Trophoblast cell (in vitro differentiated cells and primary cell): Measurements from ENCODE around the gene PLCE1.

Source experiments
- DNase-seq, 2 donors: peaks; one replicate each; pipeline ENCODE4 v3.0.0-alpha.2; 2016
- H2AFZ ChIP-seq: 2 replicates; pipeline ENCODE4 v1.6.1; 2013; ENCODE audit warnings: low read length, moderate library complexity, mild to moderate bottlenecking; ENCODE audit not compliant: insufficient read depth, poor library complexity
- H2AK5ac ChIP-seq: 2 replicates; pipeline ENCODE4 v1.6.1; 2013; ENCODE audit warnings: mild to moderate bottlenecking, low read length
- H2BK120ac ChIP-seq: 2 replicates; pipeline ENCODE4 v1.6.1; 2013; ENCODE audit warnings: low read length, mild to moderate bottlenecking, moderate library complexity; ENCODE audit not compliant: insufficient read depth, poor library complexity
- H2BK12ac ChIP-seq: 2 replicates; pipeline ENCODE4 v1.6.1; 2013; ENCODE audit warnings: mild to moderate bottlenecking, low read length, moderate library complexity
- H2BK5ac ChIP-seq: 2 replicates; pipeline ENCODE4 v1.6.1; 2013; ENCODE audit warnings: low read length, low read depth, moderate library complexity, mild to moderate bottlenecking; ENCODE audit not compliant: poor library complexity
- H3K14ac ChIP-seq: 2 replicates; pipeline ENCODE4 v1.6.1; 2013; ENCODE audit warnings: mild to moderate bottlenecking, low read length
- H3K18ac ChIP-seq: 2 replicates; pipeline ENCODE4 v1.6.1; 2013; ENCODE audit warnings: mild to moderate bottlenecking, low read length
- H3K23ac ChIP-seq: 2 replicates; pipeline ENCODE4 v1.6.1; 2013; ENCODE audit warnings: low read length
- H3K27ac ChIP-seq: 2 replicates; pipeline ENCODE4 v1.5.1; 2013; ENCODE audit warnings: low read depth, mild to moderate bottlenecking, inconsistent platforms, low read length, moderate library complexity
- H3K27me3 ChIP-seq: 2 replicates; pipeline ENCODE4 v1.6.1; 2013; ENCODE audit warnings: inconsistent platforms, mild to moderate bottlenecking, low read length, moderate library complexity; ENCODE audit not compliant: insufficient read depth
- H3K36me3 ChIP-seq, 2 experiments: 1 replicate in 1 of 2; 2 replicates in 1 of 2; pipeline ENCODE4 v1.6.1; 2013; ENCODE audit warnings: low read length in 2 of 2, mild to moderate bottlenecking in 2 of 2, moderate library complexity in 1 of 2; ENCODE audit not compliant: insufficient read depth in 2 of 2, control insufficient read depth in 1 of 2
- H3K4ac ChIP-seq: 2 replicates; pipeline ENCODE4 v1.6.1; 2013; ENCODE audit warnings: low read depth, mild to moderate bottlenecking, low read length, moderate library complexity
- H3K4me1 ChIP-seq, 2 experiments: 1 replicate in 1 of 2; 2 replicates in 1 of 2; pipeline ENCODE4 v1.6.1; 2013; ENCODE audit warnings: low read length in 2 of 2, mild to moderate bottlenecking in 2 of 2, moderate library complexity in 1 of 2; ENCODE audit not compliant: insufficient read depth in 2 of 2, control insufficient read depth in 1 of 2
- H3K4me2 ChIP-seq: 2 replicates; pipeline ENCODE4 v1.6.1; 2013; ENCODE audit warnings: inconsistent platforms, mild to moderate bottlenecking, low read length, moderate library complexity
- H3K4me3 ChIP-seq: 2 replicates; pipeline ENCODE4 v1.5.1; 2013; ENCODE audit warnings: mild to moderate bottlenecking, low read depth, low read length, inconsistent platforms
- H3K79me1 ChIP-seq: one replicate; pipeline ENCODE4 v1.6.1; 2013; ENCODE audit warnings: low read length
- H3K79me2 ChIP-seq: 2 replicates; pipeline ENCODE4 v1.6.1; 2013; ENCODE audit warnings: low read length, mild to moderate bottlenecking; ENCODE audit not compliant: control insufficient read depth, insufficient read depth, poor library complexity
- H3K9ac ChIP-seq: 2 replicates; pipeline ENCODE4 v1.6.1; 2013; ENCODE audit warnings: mild to moderate bottlenecking, low read length
- H3K9me3 ChIP-seq: 2 replicates; pipeline ENCODE4 v1.6.1; 2013; ENCODE audit warnings: low read depth, mild to moderate bottlenecking, control low read depth, inconsistent platforms, low read length; ENCODE audit not compliant: insufficient read depth
- H4K12ac ChIP-seq: 2 replicates; pipeline ENCODE4 v1.6.1; 2013; ENCODE audit warnings: low read depth, mild to moderate bottlenecking, low read length, moderate library complexity
- H4K8ac ChIP-seq: 2 replicates; pipeline ENCODE4 v1.6.1; 2013; ENCODE audit warnings: low read depth, mild to moderate bottlenecking, low read length, moderate library complexity
- H4K91ac ChIP-seq: one replicate; pipeline ENCODE4 v1.6.1; 2013; ENCODE audit warnings: low read depth, mild to moderate bottlenecking, low read length, moderate library complexity
- WGBS: extraction: QIAGEN DNeasy Blood & Tissue Kit; methylation state at CpG from one replicate; pipeline ENCODE4 v1.1.7; 2013; ENCODE audit warnings: missing lambda C conversion rate; ENCODE audit not compliant: insufficient read length, insufficient coverage; ENCODE audit errors: extremely low coverage; 5-methylcytosine and 5-hydroxymethylcytosine counted together

PLCE1 gene

DNA sequence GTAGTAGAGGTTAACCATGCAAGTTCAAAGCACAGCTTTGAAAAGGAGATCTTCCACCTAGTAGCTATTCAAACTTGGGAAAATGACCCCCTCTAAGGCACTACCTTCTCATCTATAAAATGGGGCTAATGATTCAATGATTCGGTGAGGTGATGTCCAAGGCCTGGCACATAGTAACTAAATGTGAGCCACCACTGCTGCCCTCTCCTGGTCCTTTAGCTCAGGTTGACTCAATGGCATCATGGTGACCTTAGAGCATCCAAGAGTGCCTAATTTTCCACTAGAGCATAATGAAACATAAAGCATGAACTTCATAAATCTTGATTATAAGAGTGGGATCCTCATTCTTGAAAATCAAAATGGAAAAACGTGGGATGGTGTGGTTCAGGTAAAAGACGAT, 16.3 kb upstream of the PLCE1 start:
- Histone ChIP-seq H3K23ac (no peak overlapping the region), H4K91ac (no peak overlapping the region), H3K14ac (no peak overlapping the region), H2AK5ac (no peak overlapping the region), H3K4me2 (no peak overlapping the region), H2AFZ (no peak overlapping the region), H2BK12ac (no peak overlapping the region), H4K8ac (no peak overlapping the region), H2BK120ac (no peak overlapping the region), H4K12ac (no peak overlapping the region), H3K4me1 (no peaks in the 10 kb centered on the region), H3K79me2 (no peaks in the 10 kb centered on the region), H3K4me3 (no peak overlapping the region), H3K79me1 (no peaks in the 10 kb centered on the region), H3K9ac (no peak overlapping the region), H3K18ac (no peak overlapping the region), H3K4ac (no peak overlapping the region), H3K27ac (no peak overlapping the region), H3K9me3 (no peaks in the 10 kb centered on the region), H3K36me3 (no peaks in the 10 kb centered on the region), H2BK5ac (no peak overlapping the region), H3K27me3 (no peaks in the 10 kb centered on the region)
- no CpG with 5 or more reads among the region's 3 CpGs for WGBS
- DNase-seq, result no peak

DNA sequence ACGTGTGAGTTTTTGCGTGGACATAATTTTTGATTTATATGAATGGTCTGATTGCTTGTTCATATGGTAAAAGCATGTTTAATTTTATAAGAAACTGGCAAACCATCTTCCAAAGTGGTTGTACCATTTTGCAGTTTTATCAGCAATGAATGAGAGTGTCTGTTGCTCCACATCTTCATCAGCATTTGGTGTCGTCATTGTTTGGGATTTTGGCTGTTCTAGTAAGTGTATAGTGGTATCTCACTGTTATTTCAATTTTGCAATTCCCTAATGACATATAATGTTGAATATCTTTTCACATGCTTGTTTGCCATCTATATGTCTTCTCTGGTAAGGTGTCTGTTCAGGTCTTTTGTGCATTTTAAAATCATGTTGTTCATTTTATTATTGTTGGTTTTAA, 13.2 kb upstream of the PLCE1 start:
- H3K4me1 ChIP-seq, result no peaks in the 10 kb centered on the region
- H3K79me2 ChIP-seq, result no peaks in the 10 kb centered on the region
- H3K27ac ChIP-seq, result no peak overlapping the region
- no peak overlapping the region for H4K91ac ChIP-seq
- no peaks in the 10 kb centered on the region for H3K79me1 ChIP-seq
- H3K4me2 ChIP-seq, result no peak overlapping the region
- H3K14ac ChIP-seq, result no peak overlapping the region
- WGBS, result no CpG with 5 or more reads among the region's 3 CpGs
- H4K8ac ChIP-seq, result no peak overlapping the region
- no peak overlapping the region for H2AK5ac ChIP-seq
- no peak overlapping the region for H2BK12ac ChIP-seq
- H3K18ac ChIP-seq, result no peak overlapping the region
- no peaks in the 10 kb centered on the region for H3K36me3 ChIP-seq
- DNase-seq, result peak in 1 of 2 donors; percentile 72
- H2BK5ac ChIP-seq, result no peak overlapping the region
- no peak overlapping the region for H3K9ac ChIP-seq
- no peak overlapping the region for H3K4ac ChIP-seq
- H3K4me3 ChIP-seq, result no peak overlapping the region
- H3K23ac ChIP-seq, result no peak overlapping the region
- H4K12ac ChIP-seq, result no peak overlapping the region
- H2AFZ ChIP-seq, result no peak overlapping the region
- H3K27me3 ChIP-seq, result no peaks in the 10 kb centered on the region
- no peaks in the 10 kb centered on the region for H3K9me3 ChIP-seq
- H2BK120ac ChIP-seq, result no peak overlapping the region

DNA sequence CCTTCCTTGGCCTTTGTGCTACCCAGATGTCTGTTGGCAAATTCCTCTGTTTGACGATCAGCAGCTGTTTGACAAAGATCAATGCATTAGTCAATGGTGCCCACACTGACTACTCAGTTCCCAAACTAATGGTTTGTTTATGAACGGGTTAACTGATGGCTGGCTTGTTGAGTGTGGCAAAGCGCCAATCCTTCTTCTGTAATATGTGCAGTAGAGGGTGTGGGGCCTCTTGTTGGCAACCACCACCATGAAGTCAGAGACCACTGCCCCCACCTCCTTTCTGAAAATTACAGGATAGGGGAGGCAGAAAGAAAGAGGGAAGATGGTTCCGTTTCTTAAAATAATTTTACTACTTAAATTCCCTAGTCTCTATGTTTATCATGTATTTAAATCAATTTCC, 2.6 kb upstream of the PLCE1 start:
- no peak overlapping the region for H4K12ac ChIP-seq
- H3K36me3 ChIP-seq, result no peaks in the 10 kb centered on the region
- no peak overlapping the region for H3K14ac ChIP-seq
- H2AK5ac ChIP-seq, result no peak overlapping the region
- H3K18ac ChIP-seq, result no peak overlapping the region
- H2BK12ac ChIP-seq, result no peak overlapping the region
- no peak for DNase-seq
- H3K27me3 ChIP-seq, result peaks cover 15% of the 10 kb centered on the region
- peaks cover 8 to 10% of the 10 kb centered on the region in 2 experiments for H3K4me1 ChIP-seq
- H4K91ac ChIP-seq, result no peak overlapping the region
- no peak overlapping the region for H3K9ac ChIP-seq
- no peaks in the 10 kb centered on the region for H3K9me3 ChIP-seq
- no peak overlapping the region for H3K23ac ChIP-seq
- no peak overlapping the region for H4K8ac ChIP-seq
- H3K79me2 ChIP-seq, result no peaks in the 10 kb centered on the region
- no peak overlapping the region for H2BK120ac ChIP-seq
- H3K27ac ChIP-seq, result no peak overlapping the region
- WGBS, result no CpG with 5 or more reads among the region's 4 CpGs
- no peak overlapping the region for H2AFZ ChIP-seq
- no peak overlapping the region for H3K4ac ChIP-seq
- H2BK5ac ChIP-seq, result no peak overlapping the region
- H3K4me3 ChIP-seq, result no peak overlapping the region
- no peaks in the 10 kb centered on the region for H3K79me1 ChIP-seq
- H3K4me2 ChIP-seq, result no peak overlapping the region

DNA sequence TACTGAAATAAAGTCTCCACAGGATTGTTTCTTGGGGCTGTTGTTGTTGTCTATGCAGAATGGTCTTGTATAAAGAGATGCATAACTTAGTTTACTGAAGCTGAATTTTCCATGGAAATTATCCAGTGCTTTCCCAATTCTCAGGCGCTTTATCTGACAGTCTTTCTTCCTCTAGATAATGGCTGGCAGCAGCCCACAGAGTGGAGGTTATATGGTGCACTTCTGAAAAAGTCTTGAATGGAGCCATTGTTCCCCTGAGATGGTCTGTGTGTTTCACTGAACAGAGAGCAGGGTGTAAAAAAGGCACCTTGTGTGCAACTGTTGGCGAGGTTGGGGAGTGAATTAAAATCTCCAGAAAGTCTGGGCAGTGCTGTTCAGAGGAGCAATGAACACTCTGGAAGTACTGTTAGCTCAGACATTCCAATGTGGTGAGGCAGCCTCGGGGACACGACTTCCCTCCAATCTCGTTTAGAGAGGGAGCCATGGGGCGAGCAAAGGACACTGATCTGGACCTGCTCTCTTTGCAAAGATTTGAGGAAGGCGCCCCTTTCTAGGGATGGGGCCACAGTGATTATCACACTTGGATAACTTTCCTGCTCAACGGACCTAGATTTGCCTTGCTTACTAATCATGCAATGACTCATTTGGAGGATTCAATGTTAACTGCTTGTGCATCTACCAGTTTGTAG, 2.0 kb upstream of the PLCE1 start:
- Histone ChIP-seq H3K79me2 (no peaks in the 10 kb centered on the region), H3K79me1 (no peaks in the 10 kb centered on the region), H4K8ac (no peak overlapping the region), H3K9ac (no peak overlapping the region), H3K14ac (no peak overlapping the region), H2AFZ (no peak overlapping the region), H2BK5ac (no peak overlapping the region), H3K4me2 (peak overlapping the region; percentile 42), H3K36me3 (no peaks in the 10 kb centered on the region), H2AK5ac (no peak overlapping the region), H3K9me3 (no peaks in the 10 kb centered on the region), H3K4me3 (no peak overlapping the region), H4K12ac (no peak overlapping the region), H2BK12ac (no peak overlapping the region), H3K27me3 (peaks cover 15% of the 10 kb centered on the region), H3K4me1 (peaks cover 8 to 10% of the 10 kb centered on the region in 2 experiments), H3K4ac (no peak overlapping the region), H4K91ac (no peak overlapping the region), H2BK120ac (no peak overlapping the region), H3K23ac (no peak overlapping the region), H3K27ac (no peak overlapping the region), H3K18ac (no peak overlapping the region)
- WGBS, result no CpG with 5 or more reads among the region's 8 CpGs
- peak; percentile 54 to 69 for DNase-seq
